Measurements from ENCODE around the gene OGDH.
A peak's percentile ranks its signal among the peaks of the same experiment; 100 is the strongest.

The OGDH gene

DNA sequence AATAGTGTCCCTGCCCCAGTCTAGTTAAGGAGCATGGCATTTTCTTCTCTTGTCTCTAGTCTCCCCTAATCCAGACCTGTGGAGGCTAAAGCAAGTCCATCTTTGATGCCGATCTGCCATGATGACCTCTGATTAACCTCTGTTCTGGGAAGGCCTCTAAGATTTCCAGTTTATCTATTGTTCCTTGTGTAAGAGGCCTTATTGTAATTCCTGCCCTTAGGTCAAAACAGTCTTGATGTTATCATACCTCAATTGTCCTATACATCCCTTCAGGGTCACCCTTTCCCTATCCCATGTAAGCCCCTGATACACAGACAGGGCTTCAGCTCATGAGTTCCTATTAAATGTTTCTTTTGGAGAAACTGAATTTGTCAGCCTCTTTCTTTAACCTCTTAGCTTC lies 137.3 kb downstream of the OGDH start:
- no peak for DNase-seq

DNA sequence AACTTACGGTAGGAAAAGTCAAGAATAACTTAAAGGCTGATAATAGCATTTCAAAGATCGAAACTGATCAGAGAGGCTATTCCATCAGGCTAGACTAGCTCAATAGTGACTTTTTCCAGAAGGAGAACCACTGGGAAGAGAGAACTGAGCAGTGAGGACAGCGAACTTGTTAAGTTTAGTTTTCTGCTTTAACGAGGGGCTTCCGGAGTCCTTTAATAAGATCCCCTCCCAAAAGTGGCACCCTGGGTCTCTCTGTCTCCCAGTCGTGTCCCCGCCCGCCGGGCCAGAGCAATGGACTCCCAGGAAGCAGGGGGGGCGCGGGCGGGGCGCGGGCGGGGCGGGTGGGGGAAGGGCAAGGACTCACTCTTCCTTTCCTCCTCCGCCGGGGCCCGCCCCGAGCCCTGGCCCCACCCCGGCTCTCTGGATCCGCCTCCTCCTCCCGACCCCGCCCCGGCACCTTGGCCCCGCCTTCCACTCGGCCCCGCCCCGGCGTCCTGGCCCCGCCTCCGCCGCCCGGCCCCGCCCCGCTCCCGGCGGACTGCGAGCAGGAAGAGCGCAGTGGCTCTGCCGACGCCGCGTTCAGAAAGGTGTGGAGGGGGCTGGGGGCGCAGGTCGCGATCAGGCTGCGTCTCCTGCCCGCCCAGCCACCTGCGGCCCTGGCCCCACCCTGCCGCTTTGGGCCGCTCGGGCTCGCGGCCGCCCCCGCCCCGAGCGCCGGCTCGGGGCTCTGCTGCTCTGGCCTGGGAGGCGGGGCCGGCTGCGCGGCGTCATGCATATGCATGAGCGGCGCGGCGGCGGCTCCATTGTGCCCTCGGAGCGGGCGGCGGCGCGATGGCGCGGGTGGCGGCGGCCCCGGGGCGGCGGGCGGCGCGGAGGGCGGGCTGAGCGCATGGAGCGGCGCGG lies 141.9 kb downstream of the OGDH start, which contains the start of gene ZMIZ2:
Gene ZMIZ2 (plus strand): TSS at position 803 of the 903 bp plus-strand sequence. CDS start 7,403 bp downstream, outside the sequence.
- peak; percentile 87 for DNase-seq

DNA sequence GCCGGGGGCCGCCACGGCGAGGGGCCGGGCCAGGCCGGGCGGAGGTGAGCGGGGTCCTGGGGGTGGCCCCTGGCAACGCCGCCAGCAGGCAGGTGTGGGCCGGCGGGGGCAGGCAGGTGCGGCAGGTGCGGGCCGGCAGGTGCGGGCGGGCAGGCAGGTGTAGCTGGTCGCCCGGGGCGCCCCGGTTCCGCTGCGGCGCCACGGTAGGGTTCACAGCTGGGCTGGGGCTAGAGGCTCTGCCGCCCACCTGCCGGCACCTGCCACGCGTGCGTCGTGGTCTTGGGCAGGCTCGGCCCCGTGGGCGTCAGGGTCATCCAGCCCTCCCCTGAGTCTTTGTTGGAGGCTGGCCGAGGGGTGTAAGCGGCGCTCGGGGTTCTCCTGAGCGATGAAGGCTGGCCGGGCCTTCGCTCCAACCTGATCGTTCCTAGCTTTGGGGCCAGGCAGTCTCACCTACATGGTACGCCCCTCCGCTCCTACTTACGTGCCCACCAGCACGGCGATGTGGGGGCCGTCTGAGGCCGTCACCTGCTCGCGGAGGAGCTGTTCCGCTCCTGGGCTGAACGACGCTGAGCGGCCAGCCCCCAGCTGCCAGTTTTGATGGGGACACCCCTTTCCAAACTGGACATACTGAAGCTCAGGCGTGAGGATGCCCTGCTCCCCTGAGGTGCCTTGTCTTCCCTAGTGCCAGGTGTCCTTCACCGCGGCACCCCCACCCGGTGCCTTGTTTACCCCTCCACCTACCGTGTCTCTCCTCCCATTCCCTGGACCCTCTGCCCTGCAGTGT lies 142.7 kb downstream of the OGDH start:
- no peak for DNase-seq

DNA sequence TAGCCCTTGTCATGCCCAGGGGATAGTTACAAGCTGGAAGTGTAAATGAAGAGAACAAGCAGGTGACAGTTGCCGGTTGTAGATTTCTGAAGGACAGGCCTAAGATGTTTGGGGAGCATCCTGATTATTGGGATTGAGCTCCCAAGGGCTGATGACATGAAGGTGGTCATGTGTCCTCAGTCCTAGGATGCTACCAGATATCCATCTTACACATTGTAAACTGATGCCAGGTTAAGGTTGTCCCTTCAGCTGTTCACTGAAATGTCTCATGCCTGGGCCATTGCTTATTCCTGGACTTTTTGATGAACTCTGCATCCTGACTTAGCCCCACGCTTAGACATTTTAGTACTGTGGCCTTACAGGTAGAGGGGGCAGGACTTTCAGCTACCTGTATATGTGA lies 143.6 kb downstream of the OGDH start:
- no peak for DNase-seq

DNA sequence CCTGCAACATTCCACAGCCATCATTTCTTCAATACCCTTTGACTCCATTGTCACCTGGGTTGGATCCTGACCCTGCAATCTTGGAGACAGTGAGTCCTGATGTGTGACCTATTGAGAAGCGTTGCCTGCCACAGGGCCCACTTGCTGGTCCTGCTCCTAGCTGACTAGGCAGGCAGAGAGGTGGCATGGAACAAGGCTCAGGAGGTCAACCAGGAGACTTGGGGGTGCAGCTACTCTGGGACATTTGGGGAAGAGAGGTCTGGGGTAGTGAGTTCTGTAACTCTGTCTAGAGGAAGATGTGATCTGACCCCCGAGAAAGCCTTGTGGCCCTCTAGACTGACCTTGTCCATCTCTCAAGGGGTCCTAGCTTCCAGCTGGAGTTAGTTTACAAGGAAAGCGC lies 144.0 kb downstream of the OGDH start:
- no peak for DNase-seq

DNA sequence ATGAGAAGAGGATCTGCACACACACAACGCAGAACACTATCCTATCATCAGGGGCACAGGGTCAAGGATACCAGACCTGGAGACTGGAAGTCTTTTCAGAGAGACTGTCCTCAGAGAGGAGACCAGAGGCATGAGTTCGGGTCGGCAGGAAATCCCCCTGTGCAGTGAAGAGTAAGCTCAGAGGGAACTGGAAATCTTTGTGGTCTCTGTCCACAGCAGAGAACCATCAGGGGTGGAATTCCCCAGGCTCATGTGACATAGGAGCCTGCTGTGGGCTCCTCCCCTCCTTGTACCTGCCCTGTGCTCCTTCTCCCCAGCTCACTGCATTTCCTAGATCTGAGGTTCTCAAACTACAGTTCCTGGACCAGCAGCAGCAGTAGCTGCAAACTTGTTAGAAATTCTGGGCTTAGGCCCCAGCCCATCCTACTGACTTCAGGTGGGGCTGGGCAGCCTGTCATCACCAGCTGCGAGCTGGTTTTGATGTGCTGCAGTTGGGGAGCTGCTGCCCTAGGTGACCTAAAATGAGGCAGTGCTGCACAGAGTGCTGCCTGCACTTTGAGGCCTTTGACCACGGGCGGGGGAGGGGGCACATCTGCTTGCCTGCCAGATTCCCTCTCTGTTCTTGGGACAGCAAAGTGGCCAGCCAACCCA lies 144.6 kb downstream of the OGDH start:
- peak; percentile 74 for DNase-seq

DNA sequence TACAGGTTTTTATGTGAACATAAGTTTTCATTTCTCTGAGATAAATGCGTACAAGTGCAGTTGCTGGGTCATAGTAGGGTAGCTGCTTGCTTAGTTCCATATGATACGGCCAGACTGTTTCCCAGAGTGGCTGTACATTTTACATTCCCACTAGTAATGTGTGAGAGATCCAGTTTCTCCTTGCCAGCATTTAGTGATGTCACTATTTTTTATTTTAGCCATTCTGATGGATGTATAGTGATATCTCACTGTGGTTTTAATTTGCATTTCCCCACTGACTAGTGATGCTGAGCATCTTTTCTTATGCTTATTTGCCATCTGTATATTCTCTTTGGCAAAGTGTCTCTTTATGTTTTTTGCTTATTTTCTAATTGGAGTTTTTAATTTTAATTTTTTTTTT lies 146.4 kb downstream of the OGDH start:
- no peak for DNase-seq

DNA sequence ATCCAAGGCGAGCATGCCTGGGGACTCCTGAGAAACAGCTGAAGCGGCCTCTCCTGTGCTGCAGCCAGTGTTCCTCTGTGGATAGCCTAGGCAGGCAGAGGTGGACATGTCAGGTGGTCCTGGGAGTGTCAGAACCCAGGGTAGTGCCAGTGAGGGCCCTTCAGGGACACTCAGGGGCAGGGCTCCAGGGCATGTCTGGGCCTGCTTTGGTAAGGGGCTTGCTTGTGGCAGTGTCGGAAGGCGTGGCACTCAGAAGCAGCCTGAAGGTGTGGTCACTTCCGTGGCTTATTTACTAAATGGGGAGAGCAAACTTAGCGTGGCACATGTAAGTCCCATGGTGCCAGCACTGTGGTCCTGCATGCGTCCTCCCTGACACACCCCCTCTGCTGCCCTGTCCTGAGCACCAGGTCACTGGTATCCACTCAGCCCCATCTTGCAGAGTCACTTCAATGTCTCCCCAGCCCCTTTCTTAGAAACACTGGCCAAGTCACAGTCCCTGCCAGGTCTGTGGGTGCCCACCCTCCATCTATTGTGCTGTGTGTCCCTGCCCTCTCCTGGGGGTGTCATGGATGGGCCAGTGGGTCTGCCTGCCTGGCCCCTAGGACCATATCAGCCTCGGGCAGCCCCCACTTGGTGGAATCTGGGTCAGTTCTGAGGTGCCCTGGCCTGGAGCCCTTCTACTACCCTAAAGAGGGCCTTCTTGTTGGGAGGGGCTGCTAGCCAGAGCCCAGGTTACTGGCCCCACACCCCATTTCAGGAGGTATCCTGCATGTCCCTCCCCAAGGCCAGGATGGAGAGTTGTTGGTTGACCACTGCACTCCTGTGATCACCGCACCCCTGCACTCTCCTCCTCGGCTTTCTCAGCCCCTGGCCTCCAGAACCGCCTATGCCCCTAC lies 148.6 kb downstream of the OGDH start:
- DNase-seq: no peak

DNA sequence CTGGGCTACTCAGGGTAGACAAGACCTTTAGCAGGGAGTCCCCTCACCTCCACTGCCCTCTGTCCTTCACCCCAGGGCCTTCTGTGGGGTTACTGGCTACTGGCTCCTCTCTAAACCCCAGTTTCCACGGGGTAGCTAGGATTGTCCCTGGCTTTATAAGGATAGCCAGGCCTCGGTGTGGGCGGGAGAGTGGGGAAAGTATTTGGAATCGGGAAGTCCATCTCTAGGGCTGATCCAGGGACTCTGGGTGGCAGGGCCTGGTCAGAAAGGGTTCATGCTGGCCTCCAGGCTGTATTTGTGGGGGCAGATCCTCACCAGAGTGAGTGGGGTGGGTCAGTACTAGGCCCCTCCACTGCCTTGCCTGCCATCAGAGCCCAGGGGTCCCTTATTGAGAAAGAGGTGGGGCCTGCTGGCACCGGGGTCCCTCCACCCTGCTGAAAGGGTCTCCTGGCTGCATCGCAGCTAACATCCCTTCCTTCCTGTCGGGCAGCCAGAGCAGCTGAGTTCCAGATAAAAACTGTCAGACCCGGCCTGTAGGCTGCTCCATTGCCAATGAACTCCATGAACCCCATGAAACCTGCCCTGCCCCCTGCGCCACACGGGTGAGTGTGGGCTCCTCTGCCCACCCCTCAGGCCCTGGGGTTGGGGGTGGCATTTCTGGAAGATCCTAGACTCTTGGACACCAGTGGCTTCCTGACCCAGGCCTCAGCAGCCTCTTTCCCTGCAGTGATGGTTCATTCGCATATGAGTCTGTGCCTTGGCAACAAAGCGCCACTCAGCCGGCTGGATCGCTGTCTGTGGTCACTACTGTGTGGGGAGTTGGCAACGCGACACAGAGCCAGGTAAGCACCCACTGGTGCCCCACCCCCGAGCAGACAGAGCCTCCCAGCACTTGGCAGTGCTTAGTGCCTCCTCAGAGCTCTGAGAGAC lies 149.5 kb downstream of the OGDH start:
- no peak for DNase-seq

DNA sequence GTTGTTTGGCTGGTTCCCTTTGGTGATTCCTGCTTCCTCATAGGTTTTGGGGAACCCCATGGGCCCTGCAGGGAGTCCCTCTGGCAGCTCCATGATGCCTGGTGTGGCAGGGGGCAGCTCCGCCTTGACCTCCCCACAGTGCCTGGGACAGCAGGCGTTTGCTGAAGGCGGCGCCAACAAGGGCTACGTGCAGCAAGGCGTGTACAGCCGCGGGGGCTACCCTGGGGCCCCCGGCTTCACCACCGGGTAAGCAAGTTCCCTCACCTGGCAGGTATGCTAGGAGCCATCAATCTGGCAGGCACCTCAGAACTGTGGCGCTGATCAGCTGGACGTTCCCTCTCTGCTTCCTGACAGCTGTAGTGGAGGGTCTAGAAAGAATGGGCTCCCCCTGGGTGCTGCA lies 150.5 kb downstream of the OGDH start:
- no peak for DNase-seq

DNA sequence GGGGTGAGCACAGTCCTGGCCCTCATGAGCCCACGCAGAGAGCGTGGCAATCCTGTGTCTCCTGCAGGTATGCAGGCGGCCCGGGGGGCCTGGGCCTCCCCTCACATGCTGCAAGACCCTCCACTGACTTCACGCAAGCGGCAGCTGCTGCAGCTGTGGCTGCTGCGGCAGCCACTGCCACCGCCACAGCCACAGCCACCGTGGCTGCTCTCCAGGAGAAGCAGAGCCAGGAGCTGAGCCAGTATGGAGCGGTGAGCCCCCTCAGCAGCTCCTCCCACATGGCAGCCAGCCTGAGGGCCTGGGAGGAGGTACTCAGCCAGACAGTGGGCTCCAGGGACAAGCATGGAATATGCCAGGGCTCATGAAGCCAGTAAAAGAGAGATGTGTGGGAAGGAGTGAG lies 150.9 kb downstream of the OGDH start:
- no peak for DNase-seq

DNA sequence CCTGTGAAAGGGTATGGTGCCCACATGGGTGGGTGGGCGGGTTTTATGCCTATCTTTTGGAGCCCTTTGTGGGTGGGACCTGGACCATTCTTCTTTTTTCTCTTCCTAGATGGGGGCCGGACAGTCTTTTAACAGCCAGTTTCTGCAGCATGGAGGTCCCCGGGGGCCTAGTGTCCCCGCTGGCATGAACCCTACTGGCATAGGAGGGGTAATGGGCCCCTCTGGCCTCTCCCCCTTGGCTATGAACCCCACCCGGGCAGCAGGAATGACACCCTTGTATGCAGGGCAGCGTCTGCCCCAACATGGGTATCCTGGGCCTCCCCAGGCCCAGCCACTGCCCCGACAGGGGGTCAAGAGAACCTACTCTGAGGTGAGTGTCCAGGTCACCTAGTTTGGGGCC lies 151.3 kb downstream of the OGDH start:
- no peak for DNase-seq

All from CD4-positive, alpha-beta T cell treated with Interleukin-4 for 4 hours (primary cell).